ENCODE results near the gene PDZD2.
"Not testable (repeated sequence)": the region's sequence is repeated elsewhere in the genome, so short reads cannot be mapped to it uniquely, and the experiment has no call there.

The PDZD2 gene

DNA sequence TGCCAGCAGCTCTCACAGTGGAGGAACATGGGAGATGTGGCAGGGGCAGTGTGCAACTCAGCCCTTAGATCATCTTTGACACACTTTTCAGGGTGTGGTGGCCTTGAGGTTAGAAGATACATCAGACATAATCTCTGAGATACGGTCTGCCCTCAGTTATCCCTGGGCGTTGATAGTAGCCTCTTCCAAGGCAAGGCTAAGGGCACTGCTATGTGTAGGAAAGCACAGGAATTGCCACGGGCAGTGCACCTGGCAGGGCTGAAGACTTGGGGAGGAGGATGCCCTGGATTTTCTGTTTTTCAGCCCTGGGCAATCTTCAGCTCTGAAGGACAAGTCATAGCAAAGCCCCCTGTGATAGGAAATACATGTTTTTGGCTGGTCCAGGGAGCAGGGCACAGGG, 328.5 kb downstream of the PDZD2 start:
- H3K36me3 ChIP-seq (ENCODE audit: insufficient read depth, low read length) = no peaks in the 10 kb centered on the region
- H2AFZ ChIP-seq (ENCODE audit: low read length, unreplicated experiment) = no peak overlapping the region
- peaks cover 4% of the 10 kb centered on the region for H3K4me1 ChIP-seq (ENCODE audit: control insufficient read depth, insufficient read depth, low read length, unreplicated experiment)
- no peak overlapping the region for H3K27ac ChIP-seq (ENCODE audit: low read depth, low read length)
- H3K4me3 ChIP-seq (ENCODE audit: low read depth, low read length) = no peak overlapping the region
- H3K79me2 ChIP-seq (ENCODE audit: control insufficient read depth, insufficient read depth, low read length, unreplicated experiment) = no peaks in the 10 kb centered on the region
- peaks cover 72% of the 10 kb centered on the region for H3K27me3 ChIP-seq (ENCODE audit: insufficient read depth, low read length)

GRCh38 chr5:31972558-31972957, 333.6 kb downstream of the PDZD2 start:
- Histone ChIP-seq H3K4me1 (ENCODE audit: control insufficient read depth, insufficient read depth, low read length, unreplicated experiment) (no peaks in the 10 kb centered on the region), H3K27me3 (ENCODE audit: insufficient read depth, low read length) (peaks cover 29% of the 10 kb centered on the region), H3K79me2 (ENCODE audit: control insufficient read depth, insufficient read depth, low read length, unreplicated experiment) (no peaks in the 10 kb centered on the region), H3K4me3 (ENCODE audit: low read depth, low read length) (no peak overlapping the region), H3K36me3 (ENCODE audit: insufficient read depth, low read length) (no peaks in the 10 kb centered on the region), H3K27ac (ENCODE audit: low read depth, low read length) (no peak overlapping the region), H2AFZ (ENCODE audit: low read length, unreplicated experiment) (no peak overlapping the region)

DNA sequence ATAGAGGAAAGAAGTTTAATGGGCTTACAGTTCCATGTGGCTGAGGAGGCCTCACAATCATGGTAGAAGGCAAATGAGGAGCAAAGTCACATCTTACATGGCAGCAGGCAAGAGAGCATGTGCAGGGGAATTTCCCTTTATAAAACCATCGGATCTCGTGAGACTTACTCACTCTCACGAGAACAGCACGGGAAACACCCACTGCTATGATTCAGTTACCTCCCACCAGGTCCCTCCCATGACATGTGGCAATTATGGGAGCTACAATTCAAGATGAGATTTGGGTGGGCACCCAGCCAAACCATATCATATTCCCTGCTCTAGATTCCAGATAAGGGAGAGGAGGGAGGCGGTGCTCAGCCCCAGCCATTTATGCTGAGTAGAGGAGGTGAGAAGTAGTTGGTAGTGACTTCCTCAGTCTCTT, 336.3 kb downstream of the PDZD2 start:
- H3K4me1 ChIP-seq (ENCODE audit: control insufficient read depth, insufficient read depth, low read length, unreplicated experiment); H3K27ac ChIP-seq (ENCODE audit: low read depth, low read length); H3K36me3 ChIP-seq (ENCODE audit: insufficient read depth, low read length); H2AFZ ChIP-seq (ENCODE audit: low read length, unreplicated experiment); H3K79me2 ChIP-seq (ENCODE audit: control insufficient read depth, insufficient read depth, low read length, unreplicated experiment); H3K4me3 ChIP-seq (ENCODE audit: low read depth, low read length): not testable (repeated sequence)
- H3K27me3 ChIP-seq (ENCODE audit: insufficient read depth, low read length) = peaks cover 26% of the 10 kb centered on the region

DNA sequence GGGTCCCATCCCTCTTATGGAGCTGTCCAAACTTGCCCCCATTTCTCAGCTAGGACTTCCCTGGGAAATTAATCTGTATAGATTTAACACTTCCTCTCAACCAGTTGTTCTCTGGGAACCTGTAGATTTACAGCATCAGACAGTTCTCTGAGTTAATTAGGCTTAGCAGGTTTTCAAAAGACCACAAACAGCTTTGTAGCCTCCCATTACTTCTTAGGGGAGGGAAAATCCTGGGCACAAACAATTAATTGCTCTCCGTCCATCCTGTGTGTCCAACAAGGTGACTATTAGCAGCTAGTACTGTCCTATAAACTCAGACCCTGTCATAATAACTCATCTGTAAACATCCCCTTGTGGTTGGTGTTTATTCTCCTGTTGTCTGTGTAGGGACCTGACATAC, 337.2 kb downstream of the PDZD2 start:
- Histone ChIP-seq H3K4me1 (ENCODE audit: control insufficient read depth, insufficient read depth, low read length, unreplicated experiment) (no peaks in the 10 kb centered on the region), H3K27ac (ENCODE audit: low read depth, low read length) (no peak overlapping the region), H3K4me3 (ENCODE audit: low read depth, low read length) (no peak overlapping the region), H2AFZ (ENCODE audit: low read length, unreplicated experiment) (no peak overlapping the region), H3K27me3 (ENCODE audit: insufficient read depth, low read length) (peaks cover 28% of the 10 kb centered on the region), H3K36me3 (ENCODE audit: insufficient read depth, low read length) (no peaks in the 10 kb centered on the region), H3K79me2 (ENCODE audit: control insufficient read depth, insufficient read depth, low read length, unreplicated experiment) (no peaks in the 10 kb centered on the region)

- Histone ChIP-seq H3K27me3 (ENCODE audit: insufficient read depth, low read length) (peaks cover 29% of the 10 kb centered on the region), H3K4me1 (ENCODE audit: control insufficient read depth, insufficient read depth, low read length, unreplicated experiment) (no peaks in the 10 kb centered on the region), H3K4me3 (ENCODE audit: low read depth, low read length) (no peak overlapping the region), H3K36me3 (ENCODE audit: insufficient read depth, low read length) (no peaks in the 10 kb centered on the region), H3K79me2 (ENCODE audit: control insufficient read depth, insufficient read depth, low read length, unreplicated experiment) (no peaks in the 10 kb centered on the region), H2AFZ (ENCODE audit: low read length, unreplicated experiment) (no peak overlapping the region), H3K27ac (ENCODE audit: low read depth, low read length) (no peak overlapping the region)
These were observed 342.5 kb downstream of the PDZD2 start for GRCh38 chr5:31981361-31981945.

DNA sequence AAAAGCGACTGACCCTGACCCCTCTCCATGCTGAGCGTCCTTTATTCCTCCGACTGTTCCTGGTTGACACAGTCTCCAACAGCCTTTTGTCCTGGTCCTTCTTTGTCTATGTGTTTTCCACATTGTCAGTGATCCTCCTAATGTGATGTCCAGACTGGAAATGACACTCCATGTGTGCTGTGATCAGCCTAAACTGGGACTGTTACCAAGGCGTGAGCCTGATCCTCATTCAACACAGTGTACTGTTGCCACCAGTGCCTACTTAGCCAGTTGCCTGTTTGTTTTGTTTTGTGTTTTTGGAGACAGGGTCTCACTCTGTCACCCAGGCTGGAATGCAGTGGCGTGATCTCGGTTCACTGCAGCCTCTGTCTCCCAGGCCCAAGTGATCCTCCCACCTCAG, 343.1 kb downstream of the PDZD2 start:
- H3K27me3 ChIP-seq (ENCODE audit: insufficient read depth, low read length) = peaks cover 29% of the 10 kb centered on the region
- no peaks in the 10 kb centered on the region for H3K79me2 ChIP-seq (ENCODE audit: control insufficient read depth, insufficient read depth, low read length, unreplicated experiment)
- H3K4me1 ChIP-seq (ENCODE audit: control insufficient read depth, insufficient read depth, low read length, unreplicated experiment) = no peaks in the 10 kb centered on the region
- H2AFZ ChIP-seq (ENCODE audit: low read length, unreplicated experiment) = no peak overlapping the region
- no peak overlapping the region for H3K4me3 ChIP-seq (ENCODE audit: low read depth, low read length)
- no peaks in the 10 kb centered on the region for H3K36me3 ChIP-seq (ENCODE audit: insufficient read depth, low read length)
- no peak overlapping the region for H3K27ac ChIP-seq (ENCODE audit: low read depth, low read length)

GRCh38 chr5:31982621-31983020, 343.7 kb downstream of the PDZD2 start:
- H3K4me3 ChIP-seq (ENCODE audit: low read depth, low read length) = no peak overlapping the region
- H3K79me2 ChIP-seq (ENCODE audit: control insufficient read depth, insufficient read depth, low read length, unreplicated experiment) = no peaks in the 10 kb centered on the region
- H3K27ac ChIP-seq (ENCODE audit: low read depth, low read length) = no peak overlapping the region
- peaks cover 4% of the 10 kb centered on the region for H3K4me1 ChIP-seq (ENCODE audit: control insufficient read depth, insufficient read depth, low read length, unreplicated experiment)
- no peaks in the 10 kb centered on the region for H3K36me3 ChIP-seq (ENCODE audit: insufficient read depth, low read length)
- H2AFZ ChIP-seq (ENCODE audit: low read length, unreplicated experiment) = no peak overlapping the region
- peaks cover 29% of the 10 kb centered on the region for H3K27me3 ChIP-seq (ENCODE audit: insufficient read depth, low read length)

DNA sequence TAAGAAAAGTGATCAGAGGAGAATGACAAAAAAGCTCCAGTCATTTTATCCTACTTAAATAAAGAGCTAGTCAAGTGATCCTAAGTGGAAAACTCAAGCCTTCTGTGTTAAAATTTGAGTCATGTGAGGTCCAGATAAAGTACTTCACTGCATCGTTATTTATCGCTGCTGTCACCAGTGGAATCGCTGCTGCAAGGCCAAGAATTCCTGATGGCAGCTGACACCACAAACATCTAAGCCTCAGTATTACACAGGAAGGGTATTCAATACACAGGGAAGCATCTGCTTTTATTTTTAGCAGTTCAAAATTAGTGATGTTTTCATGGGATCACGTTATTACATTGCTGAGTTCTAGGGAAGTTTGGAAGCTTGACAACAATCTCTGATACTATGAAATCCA, 344.9 kb downstream of the PDZD2 start:
- Histone ChIP-seq H3K4me1 (ENCODE audit: control insufficient read depth, insufficient read depth, low read length, unreplicated experiment) (peaks cover 14% of the 10 kb centered on the region), H3K27me3 (ENCODE audit: insufficient read depth, low read length) (peaks cover 25% of the 10 kb centered on the region), H3K4me3 (ENCODE audit: low read depth, low read length) (no peak overlapping the region), H3K79me2 (ENCODE audit: control insufficient read depth, insufficient read depth, low read length, unreplicated experiment) (no peaks in the 10 kb centered on the region), H2AFZ (ENCODE audit: low read length, unreplicated experiment) (no peak overlapping the region), H3K36me3 (ENCODE audit: insufficient read depth, low read length) (no peaks in the 10 kb centered on the region), H3K27ac (ENCODE audit: low read depth, low read length) (no peak overlapping the region)

- Histone ChIP-seq H2AFZ (ENCODE audit: low read length, unreplicated experiment) (no peak overlapping the region), H3K79me2 (ENCODE audit: control insufficient read depth, insufficient read depth, low read length, unreplicated experiment) (no peaks in the 10 kb centered on the region), H3K36me3 (ENCODE audit: insufficient read depth, low read length) (no peaks in the 10 kb centered on the region), H3K4me1 (ENCODE audit: control insufficient read depth, insufficient read depth, low read length, unreplicated experiment) (peaks cover 17% of the 10 kb centered on the region), H3K27ac (ENCODE audit: low read depth, low read length) (no peak overlapping the region), H3K4me3 (ENCODE audit: low read depth, low read length) (no peak overlapping the region), H3K27me3 (ENCODE audit: insufficient read depth, low read length) (peaks cover 24% of the 10 kb centered on the region)
These were observed 345.8 kb downstream of the PDZD2 start for GRCh38 chr5:31984691-31985090.

DNA sequence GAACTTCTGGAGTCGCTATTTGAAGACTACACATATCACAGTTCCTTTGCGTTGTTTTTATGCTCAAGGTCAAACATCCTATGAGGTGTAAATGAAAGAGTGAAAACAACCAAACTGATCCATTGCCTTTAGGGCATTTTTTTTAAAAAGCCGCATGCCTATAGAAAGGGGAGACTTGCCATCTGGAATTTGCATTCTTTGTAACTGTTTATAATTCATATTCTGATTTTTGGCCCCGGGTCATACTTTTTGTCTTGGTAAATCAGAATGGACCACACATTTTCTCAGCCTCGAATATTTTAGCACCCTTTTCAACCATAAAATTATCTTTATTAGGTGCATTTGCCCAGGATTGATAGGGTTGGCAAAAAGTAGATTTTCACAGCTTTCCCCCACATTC, 347.2 kb downstream of the PDZD2 start:
- H3K4me3 ChIP-seq (ENCODE audit: low read depth, low read length) = no peak overlapping the region
- no peaks in the 10 kb centered on the region for H3K79me2 ChIP-seq (ENCODE audit: control insufficient read depth, insufficient read depth, low read length, unreplicated experiment)
- no peaks in the 10 kb centered on the region for H3K36me3 ChIP-seq (ENCODE audit: insufficient read depth, low read length)
- peaks cover 29% of the 10 kb centered on the region for H3K4me1 ChIP-seq (ENCODE audit: control insufficient read depth, insufficient read depth, low read length, unreplicated experiment)
- H3K27ac ChIP-seq (ENCODE audit: low read depth, low read length) = no peak overlapping the region
- H3K27me3 ChIP-seq (ENCODE audit: insufficient read depth, low read length) = peaks cover 12% of the 10 kb centered on the region
- H2AFZ ChIP-seq (ENCODE audit: low read length, unreplicated experiment) = no peak overlapping the region

GRCh38 chr5:31987985-31988710, 349.2 kb downstream of the PDZD2 start:
- no peak overlapping the region for H2AFZ ChIP-seq (ENCODE audit: low read length, unreplicated experiment)
- H3K4me3 ChIP-seq (ENCODE audit: low read depth, low read length) = no peak overlapping the region
- no peak overlapping the region for H3K27ac ChIP-seq (ENCODE audit: low read depth, low read length)
- no peaks in the 10 kb centered on the region for H3K36me3 ChIP-seq (ENCODE audit: insufficient read depth, low read length)
- peaks cover 35% of the 10 kb centered on the region for H3K4me1 ChIP-seq (ENCODE audit: control insufficient read depth, insufficient read depth, low read length, unreplicated experiment)
- no peaks in the 10 kb centered on the region for H3K79me2 ChIP-seq (ENCODE audit: control insufficient read depth, insufficient read depth, low read length, unreplicated experiment)
- H3K27me3 ChIP-seq (ENCODE audit: insufficient read depth, low read length) = no peaks in the 10 kb centered on the region

All from ACC112 (cell line).